CD4-positive, alpha-beta T cell treated with Interleukin-4 for 1 hour (primary cell): Measurements from ENCODE around the gene PLAC1.

Experiments used
- DNase-seq, 2 donors: peaks; one replicate each; pipeline ENCODE4 v3.0.0-alpha.2; 2020 to 2022

The PLAC1 gene, protein sequence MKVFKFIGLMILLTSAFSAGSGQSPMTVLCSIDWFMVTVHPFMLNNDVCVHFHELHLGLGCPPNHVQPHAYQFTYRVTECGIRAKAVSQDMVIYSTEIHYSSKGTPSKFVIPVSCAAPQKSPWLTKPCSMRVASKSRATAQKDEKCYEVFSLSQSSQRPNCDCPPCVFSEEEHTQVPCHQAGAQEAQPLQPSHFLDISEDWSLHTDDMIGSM

DNA sequence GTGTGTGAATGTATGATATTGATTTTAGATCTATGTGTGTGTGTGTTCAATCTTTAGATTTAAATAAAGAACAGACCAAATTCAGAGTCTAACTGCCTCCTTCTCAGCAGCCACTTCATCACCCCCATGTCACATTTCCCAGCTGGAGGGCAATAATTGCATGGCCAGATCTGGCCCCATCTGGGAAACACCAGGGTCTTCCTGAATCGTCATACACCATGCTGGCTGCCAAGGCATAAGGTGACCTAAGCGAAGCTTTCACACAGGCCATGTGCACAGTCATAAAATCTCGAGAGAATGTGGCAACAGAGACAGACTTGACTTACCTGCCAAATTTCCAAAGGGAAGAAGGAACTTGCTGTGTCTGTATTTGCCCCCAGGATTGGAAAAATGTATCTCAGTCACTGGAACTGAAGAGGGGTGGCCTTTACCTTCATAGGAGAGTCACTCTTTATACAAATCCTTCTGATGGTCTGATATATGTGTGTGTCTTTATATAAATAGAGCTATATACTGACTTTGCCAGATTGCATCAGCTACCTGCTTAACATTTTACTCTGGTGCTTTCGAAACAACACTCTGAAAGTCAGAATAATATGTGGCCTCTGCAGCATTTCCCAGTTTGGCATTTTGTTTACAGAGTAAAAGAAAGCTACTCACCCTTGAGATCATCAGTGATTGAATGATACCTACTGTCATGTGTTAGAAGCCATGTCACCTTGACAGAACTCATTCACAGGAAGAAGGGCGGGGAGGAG is at the start of gene PLAC1:
TSS of gene PLAC1 (minus strand) at position 470 of the 758 bp plus-strand sequence. CDS start 91,789 bp downstream, outside the sequence.
- DNase-seq, result no peak

DNA sequence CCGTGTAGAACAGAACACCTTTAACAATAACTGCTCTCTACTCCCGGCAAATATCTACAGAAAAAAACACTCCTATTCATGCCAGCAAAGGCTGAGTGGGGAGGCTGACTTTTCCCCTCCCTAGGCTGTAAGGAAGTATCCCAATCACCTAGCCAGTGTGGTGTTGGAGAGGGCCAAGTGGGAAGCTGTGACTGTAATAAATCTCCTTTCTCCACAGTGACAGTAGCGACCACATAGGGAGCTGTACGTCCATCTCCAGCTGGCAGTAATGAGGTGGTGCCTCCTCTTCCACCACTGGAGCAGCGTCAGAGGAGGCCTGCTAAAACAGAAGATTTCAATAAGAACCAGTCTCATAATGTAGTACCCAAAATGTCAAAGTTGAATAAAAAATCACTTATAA is 47.9 kb upstream of the PLAC1 start:
- no peak for DNase-seq

DNA sequence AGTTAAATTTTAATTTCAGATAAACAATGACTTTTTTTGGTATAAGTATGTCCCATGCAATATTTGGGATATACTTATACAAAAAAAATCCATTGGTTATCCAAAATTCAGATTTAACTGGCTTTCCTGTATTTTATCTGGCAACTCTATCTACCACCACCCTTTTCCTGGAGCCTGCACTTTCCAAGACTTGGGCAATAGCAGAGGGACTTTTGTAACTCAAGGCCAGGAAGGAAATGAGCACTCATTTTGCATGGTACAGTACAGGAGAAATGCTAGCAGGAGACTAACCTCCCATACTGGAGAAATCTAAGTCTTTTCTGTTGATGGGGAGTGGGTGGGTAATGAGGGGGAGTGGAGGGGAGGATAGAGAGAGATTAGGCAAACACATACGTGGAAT is 37.7 kb upstream of the PLAC1 start:
- no peak for DNase-seq

DNA sequence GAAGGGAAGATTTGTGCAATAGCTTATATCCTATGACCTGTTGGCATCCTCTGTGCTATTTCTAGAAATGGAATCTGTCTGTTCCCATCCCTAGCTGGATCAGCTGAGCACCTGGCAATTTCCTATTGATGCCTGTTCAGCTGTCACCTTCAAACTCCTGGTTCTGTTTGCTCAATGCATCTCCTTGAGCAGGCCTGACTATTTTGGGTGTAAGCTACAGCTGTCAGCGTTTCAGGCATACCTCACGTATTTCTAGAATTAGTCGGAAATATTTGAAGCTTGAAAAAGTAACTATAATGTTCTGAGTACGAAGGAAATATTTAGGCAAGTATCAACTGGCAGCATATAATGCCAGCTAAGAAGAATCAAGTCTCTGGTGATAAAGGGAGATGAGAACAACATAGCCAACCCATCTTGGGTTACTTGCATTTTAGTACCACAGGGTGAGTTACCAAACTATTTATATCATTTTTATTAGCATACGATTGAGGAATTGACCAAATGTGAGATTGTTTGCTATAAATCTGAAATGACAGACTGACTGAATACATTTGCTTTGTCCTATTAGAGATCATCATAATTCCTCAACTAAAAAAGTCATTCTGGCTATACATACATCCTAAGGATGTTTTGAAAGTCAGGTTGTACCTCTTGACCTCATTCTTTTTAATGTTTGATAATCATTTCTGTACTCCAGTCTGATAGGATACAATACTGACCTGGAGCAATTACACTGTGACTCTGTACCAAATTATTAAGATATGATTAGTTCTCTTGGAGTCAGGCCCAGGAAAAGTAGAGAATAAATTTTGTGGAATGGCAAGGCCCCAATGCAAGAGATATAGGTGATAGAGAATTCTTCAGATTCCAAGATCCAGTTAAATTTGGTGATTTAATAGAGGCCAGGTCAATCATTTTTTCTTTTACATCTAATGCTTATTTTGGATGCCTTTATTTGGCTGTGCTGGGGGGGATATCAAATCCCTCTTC is 36.4 kb upstream of the PLAC1 start:
- no peak for DNase-seq

DNA sequence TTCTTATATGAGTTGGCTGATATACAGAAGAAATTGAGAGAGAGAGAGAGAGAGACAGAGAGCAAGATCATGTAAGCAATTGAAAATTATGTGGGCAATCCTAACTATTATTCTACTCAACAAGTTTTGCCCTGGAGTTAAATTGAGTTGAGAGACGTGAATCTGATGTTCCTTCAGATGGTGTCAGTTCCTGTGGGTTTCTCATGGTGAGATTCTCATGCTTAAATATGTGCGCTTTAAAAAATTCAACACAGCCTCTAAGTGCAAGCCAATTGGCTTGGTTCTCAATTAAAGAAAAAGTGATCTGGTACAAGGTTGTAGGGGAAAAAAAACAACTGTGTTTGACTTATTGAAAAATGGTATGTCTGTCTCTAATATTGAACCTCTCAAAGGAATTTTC is 35.4 kb upstream of the PLAC1 start:
- DNase-seq, result no peak

DNA sequence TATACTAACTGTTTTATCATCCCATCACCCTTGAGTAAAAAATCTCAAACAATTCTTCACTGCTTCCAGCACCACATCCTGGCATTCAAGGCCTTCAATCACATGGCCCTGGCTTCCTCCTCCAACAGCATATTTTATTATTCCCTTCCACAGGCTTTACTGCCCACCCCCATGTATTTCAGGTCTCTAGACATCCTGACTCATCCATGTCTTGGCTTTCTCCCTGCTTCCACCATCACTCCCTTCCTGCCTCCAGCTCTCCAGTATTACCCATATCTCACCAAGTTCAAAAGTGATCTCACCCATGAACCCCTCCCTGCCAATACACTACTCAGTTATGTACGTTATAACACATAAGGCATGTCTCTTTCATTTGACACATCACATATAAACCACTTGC is 34.7 kb upstream of the PLAC1 start:
- no peak for DNase-seq

DNA sequence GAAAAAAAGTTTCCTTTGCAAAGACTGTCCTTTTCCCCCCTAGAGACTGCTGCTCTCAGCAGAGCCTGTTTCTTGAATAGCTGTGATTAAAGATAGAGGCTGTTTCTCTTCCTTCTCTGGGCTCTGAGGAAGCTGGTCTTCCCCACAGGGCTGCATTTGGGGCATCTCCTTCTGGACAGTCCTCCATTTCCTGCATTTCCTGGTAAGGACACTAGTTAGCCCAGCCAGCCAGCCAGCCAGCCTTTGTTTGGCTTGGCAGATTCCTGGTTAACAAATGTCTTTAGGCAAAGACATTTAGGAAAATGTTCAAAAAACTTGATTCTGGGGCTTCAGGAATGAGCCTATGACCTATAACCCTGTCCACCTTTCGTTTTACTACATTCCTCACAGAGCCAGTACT is 34.0 kb upstream of the PLAC1 start:
- DNase-seq, result no peak

DNA sequence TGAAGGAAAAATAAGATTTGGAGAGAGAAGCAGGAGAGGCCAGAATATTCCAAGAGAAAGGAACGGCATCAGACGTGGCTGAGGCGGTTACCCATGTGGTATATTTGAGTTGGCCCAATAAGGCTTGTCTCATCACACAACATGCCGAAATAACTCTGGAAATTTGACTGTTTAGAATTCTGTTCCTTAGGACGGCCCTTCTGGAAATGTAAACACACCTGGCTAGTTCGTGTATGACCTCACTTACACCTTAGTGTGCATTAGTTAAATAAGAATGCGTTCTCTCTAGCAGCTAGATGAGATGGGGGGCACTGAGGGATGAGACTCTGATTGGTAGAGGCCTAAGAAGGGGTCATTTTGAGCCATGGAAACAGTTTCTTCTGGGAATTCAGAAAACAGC is 33.2 kb upstream of the PLAC1 start:
- no peak for DNase-seq

DNA sequence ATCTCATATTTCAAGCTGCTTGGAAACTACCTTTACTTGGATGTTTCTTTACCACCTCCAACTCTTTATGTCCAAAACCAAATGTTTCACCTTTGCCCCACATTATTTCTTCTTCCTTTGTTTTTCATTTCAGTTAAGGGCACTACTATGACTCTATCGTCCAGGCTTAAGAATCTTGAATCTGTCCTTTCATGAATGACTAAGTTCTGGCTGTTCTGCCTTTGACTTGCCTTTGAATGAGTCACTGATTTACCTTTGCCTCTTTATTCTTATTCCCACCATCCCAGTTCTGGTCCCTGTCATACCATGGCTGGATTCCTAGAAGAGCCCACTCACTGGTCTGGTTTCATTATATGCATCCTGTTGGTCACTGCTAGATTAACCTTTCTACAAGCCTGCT is 30.6 kb upstream of the PLAC1 start:
- DNase-seq, result no peak

DNA sequence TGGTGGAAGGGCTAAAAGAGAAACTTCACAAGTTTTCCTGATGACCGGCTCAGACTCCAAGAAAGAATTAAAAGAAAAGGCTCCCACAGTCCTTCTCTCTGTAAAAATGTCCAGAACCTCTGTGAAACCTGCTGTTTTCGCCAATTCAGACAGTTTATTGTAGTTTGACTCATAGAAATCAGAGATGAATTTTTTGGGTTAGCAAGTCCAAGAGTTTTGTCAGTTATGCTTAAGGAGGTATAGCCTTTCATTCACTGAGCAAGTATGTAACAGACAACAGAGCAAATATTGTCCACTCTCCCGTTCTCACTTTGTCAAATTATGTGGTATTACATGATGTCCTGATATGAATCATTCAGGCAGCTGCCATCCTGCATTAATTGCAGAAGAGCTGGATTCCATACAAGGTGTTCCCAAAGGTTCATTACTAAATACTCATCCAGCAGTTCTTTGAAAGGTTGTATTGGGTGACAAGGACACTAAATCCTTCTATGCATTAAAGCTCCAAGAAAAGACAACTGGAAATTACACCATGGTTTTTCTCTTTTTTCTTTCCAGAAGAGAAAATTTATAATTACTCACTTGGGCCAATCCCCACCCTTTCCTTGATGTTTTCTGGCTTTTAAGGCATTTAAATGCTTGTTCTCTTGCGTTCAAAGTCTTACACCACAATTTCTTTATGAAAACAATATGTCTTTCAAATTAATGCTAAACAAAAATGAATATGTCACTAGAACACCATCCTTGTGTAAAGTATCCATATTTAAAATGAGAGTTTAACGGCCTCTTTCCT is 30.0 kb upstream of the PLAC1 start:
- no peak for DNase-seq

DNA sequence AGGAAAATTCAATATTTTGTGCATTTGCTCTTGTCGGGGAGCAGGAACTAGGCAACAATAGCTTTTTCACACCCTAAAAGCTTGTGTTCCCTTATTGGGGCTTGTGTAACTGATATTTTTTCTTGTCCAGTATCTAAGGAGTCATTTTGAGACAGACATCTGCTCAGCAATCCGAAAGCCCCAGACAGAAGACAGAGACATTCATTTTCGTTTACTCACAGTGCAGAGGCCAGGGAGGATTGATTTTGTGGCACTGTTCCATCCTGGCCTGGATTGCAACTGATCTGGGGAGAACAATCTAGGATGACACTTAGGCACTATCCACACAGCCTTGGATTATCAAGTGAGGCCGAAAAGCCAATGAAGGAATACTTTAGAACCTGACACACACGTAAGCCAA is 27.4 kb upstream of the PLAC1 start:
- DNase-seq, result no peak

DNA sequence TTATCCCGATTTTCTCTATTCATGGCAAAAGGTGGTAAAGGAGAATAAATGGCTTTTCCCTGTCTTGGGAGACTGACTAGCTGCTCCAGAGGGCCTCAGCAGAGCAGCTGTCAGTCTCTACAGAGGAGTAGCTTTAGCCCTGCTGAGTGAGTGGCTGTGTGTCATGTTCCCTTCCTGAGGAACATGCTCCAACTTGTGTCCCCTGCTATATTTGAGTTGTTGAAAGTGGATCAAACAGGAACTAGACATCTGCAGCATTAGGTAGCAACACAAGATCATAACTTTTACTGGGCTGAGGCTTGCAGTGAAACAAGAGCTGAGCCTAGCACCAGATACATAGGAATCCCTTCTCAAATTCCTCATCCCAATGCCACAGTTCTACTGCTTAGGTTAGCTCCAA is 26.7 kb upstream of the PLAC1 start:
- DNase-seq, result no peak

DNA sequence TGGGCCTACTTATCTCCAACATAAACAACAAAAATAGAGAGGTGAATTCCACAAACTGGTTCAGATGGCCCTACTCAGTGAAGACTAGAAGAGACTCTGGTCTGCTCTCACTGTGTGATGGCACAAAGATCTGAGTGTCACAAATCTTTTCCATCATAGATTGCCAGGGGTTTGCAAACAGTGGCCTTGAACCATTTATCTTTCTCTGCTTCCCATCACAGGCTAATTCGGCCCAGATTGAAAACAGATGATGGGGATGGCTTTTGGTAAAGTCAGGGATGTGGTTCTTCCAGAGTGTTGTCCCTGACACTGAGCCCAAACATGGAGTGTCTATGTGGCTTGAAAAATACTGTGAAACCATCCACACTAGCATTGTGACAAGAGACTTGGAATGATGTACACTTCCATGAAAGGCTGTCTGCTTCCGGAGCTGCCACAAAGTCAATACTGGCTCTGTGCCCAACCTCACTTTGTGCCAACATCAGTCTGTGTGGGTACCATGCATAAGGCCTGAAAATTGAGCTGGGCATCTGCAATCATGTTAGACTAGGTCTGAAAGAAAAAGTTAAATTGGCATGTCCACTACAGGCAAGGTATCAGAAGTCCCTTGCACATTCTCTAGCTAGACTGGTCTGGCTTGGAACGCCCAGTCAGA is 25.2 kb upstream of the PLAC1 start:
- DNase-seq, result no peak

DNA sequence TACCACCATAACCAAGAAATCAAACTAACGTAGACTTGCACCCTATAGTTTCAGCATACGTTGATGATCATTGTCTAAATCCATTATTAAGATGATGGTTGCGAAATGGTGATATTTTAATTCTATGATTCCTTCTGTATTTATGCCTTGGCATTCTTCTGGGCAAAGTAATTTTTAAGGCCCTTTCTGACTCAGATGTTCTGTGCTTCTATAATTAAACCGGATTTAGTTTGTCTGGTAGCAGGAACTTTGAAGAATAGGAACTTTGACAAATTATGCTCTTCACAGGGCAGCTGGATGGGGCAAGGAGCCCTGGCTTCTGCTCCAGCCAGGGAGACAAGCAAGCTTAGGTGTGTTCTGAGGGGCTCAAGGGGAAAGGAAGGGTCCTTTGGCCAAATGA is 23.8 kb upstream of the PLAC1 start:
- DNase-seq, result no peak

DNA sequence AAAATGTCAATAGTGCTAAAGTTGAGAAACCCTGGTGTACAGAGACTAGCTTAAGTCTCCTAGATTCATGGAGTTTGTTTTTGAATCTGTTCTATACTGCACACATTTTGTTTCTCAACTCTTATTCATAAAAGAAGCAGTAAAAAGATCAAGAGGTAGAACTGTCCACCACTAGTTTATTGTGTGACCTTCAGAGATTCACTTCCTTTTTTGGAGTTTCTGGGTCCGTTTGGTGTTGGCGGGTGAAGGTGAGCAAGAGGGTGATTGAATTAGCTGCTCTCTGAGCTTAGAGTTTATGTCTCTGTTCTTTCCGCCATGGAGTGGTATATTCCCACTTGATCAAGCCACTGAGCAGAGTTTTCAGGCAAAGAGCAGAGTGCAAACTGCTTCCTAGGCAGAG is 21.4 kb upstream of the PLAC1 start:
- no peak for DNase-seq

DNA sequence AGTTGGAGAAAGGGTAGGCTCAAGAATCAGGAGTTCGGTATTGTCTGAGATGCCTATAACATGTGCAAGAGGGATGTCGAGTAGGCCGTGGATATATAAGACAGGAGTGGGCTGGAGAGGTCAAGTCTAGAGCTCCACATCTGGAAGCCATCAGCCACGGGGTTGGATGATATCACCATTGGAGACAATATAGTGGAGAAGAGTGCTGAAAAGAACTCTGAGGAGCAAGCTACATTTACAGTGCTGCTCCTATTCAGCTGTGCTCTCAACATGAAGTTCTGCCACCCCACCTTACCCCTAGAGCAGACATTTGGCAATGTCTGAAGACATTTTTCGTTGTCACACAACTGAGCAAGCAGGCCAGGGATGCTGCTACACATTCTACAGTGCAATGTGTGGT is 20.9 kb upstream of the PLAC1 start:
- DNase-seq, result no peak

DNA sequence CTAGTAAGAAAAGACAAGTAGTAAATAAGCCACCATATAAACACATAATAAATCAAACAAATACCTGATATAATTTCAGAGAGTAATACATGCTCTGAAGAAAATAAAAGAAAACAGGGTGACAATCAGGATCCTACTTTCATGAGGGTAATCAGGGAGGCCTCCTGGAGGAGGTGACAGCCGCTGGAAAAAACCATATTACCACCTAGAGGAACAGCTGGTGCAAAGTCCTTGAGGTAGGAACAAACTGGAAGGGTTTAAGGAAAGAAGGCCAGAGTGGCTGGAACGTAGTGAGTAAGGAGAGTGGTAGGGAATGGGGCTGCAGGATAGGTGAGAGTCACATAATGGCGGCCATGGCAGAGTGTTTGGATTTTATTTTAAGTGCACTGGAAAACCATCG is 19.1 kb upstream of the PLAC1 start:
- no peak for DNase-seq

DNA sequence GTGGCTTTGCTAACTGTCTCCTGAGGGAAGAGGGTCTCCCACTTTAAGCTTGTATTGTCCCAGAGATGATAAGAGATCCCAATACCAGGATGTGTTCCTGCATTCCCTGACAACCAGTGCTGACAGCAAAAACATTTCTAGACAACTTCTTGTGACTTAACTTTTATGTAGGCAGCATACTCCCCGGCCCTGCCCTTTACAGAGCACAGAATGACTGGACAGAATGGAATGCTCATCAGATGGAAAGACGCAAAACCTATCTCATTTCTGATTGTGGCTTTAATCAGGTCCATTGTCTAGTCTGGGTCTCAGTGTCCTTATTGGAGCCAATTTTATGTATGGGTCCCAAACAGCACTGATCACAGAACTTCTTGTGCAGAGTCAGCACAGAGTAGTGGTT is 18.2 kb upstream of the PLAC1 start:
- DNase-seq, result no peak

DNA sequence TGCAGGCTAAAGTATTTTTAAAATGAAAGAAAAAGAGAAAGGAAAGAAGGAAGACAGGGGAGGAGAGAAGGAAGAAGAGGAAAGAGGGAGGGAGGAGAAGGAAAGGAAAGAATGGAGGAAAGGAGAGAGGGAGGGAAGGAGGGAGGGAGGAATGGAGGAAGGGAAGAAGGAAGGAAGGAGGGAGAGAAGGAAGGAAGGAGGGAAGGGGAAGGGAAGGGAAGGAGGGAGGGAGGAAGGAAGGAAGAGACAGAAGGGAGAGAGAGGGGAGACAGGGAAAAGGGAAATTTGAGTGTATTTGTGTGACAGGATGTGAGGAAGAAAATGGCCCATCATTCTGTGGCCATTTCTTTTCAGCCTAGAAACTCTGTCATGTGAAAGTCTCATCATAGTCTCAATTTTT is 14.9 kb upstream of the PLAC1 start:
- no peak for DNase-seq

DNA sequence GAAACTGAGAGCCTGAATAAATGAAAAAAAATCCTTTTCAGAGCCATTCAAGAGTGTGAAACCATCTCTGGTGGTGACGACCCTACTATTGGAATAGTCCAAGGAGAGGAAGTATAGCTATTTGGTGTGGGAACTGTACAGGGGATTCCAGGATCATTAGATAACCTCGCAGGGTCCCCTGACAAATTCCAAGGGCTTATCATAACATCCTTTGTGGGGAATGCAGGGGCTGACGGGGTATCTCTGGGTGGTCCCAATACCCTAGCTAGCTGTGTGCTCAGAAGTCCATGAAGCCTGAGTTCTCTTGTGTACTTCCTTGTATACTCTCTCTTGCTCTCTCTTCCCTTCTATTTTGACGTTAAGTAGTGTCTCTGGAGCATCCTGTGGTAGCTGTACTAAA is 13.8 kb upstream of the PLAC1 start:
- no peak for DNase-seq

DNA sequence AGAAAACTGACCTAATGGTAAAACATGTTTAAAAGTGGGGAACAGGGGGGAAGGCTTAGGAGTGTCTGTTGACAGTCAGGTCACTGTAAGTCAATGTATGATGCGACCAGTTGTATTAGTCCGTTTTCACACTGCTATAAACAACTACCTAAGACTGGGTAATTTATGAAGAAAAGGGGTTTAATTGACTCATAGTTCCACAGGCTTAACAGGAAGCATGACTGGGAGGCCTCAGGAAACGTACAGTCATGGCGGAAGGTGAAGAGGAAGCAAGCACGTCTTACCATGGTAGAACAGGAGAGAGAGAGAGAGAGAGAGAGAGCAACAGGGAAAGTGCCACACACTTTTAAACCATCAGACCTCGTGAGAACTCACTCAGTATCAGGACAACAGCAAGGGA is 13.0 kb upstream of the PLAC1 start:
- peak in 1 of 2 donors; percentile 34 for DNase-seq
